HG03521 (cell line): ENCODE data around the gene ZDHHC11B.

ENCODE experiments used
- ATAC-seq: cut with Tn5 transposase; IDR thresholded peaks from one replicate; pipeline ENCODE4 v1.9.1; 2021; ENCODE audit warnings: mild to moderate bottlenecking, moderate library complexity; ENCODE audit not compliant: unreplicated experiment

The ZDHHC11B gene

DNA sequence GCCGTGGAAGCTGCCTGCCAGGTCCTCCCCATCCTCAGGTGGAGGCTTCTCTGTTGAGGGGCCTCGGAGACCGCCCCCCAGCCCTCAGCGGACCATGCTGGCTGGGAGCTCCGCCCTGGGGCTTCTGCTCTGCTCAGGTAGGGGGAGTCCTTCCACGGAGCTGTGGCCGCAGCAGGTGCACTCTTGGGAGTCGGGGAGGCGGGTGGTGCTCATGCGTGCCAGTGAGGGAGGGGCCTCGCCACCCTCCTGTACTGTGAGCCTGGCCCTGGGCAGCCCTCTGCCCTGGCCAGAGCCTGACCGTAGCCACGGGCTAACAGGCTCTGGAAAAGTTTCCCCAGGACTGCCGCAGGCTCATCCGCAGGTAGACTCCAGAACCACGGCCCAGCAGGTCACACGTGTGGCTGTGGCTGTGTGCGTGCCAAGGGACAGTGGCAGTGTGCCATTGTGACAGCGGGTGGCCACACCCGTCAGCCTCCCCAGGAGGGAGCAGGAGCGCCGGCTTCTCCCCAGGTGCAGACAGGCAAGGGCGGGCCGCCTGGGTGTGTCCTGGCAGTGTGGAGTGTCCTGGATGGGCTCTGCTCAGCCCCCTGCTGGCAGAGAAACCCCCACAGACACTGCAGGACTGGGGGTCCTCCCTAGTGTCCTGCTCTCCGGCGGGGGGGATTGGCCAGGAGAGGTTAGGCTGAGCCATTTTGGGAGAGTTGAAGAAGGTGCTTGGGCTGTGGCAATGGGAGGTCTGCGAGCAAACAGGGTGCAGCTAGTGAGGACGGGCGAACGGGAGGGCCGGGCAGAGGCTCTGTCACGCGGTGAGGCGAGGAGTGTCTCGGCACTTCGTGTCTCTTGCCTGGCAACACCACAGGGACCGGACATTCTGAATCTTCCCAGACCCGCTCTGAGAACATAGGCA is 120.8 kb downstream of the ZDHHC11B start:
- no peak for ATAC-seq

GRCh38 chr5:662751-663435 is 121.6 kb downstream of the ZDHHC11B start:
- ATAC-seq: no peak

GRCh38 chr5:661891-662750 is 122.4 kb downstream of the ZDHHC11B start:
- no peak for ATAC-seq

DNA sequence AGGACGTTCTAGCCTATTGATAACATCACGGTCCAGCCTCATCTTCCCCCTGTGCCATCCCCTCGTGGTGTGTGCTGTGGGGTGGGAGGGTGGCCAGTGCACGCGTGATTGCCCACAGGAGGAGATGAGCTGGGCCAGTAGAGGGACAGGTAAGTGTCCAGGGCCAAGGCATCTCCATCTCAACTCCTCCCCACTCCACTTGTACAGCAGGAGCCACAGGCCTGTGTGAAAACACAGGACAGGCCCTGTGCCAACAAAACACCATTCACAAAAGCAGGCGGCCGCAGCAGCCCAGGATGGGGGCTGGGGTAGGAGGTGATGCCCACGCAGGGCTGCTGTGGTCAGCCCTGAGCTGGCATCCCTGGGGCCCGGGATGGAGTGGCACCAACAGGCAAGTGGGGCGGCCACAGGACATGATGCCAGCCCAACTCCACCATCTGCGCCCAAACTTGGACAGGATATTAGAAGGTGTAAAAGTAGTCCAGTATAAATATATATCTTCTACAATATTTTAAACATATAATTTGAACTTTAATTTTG is 124.0 kb downstream of the ZDHHC11B start:
- no peak for ATAC-seq
